Smooth muscle cell (in vitro differentiated cells): ENCODE measurements around the gene CD63. TPM values are rescaled to one million over a fixed set of nuclear protein-coding genes. Genes with fewer than 3 reads are reported as not detected.

Experiments
- DNase-seq: peaks from one replicate; lab custom pipeline; 2025; ENCODE audit not compliant: unreplicated experiment; lab: John Stamatoyannopoulos, UW
- H2AFZ ChIP-seq: fragments of 200-600 bp; sonication (generic); 2 replicates; pipeline ENCODE4 v1.6.0; 2016; ENCODE audit warnings: antibody characterized with exemption, low read depth, mild to moderate bottlenecking
- H3F3A ChIP-seq: fragments of 200-600 bp; sonication (generic); 2 replicates; pipeline ENCODE4 v1.6.0; 2017; ENCODE audit warnings: antibody characterized with exemption, low read depth
- H3K27ac ChIP-seq: fragments of 200-600 bp; sonication (generic); 2 replicates; pipeline ENCODE4 v1.5.1; 2016; ENCODE audit warnings: low read depth, mild to moderate bottlenecking
- H3K27me3 ChIP-seq: fragments of 200-600 bp; sonication (generic); 2 replicates; pipeline ENCODE4 v1.6.1; 2016; ENCODE audit warnings: low read depth, mild to moderate bottlenecking
- H3K36me3 ChIP-seq: fragments of 200-600 bp; sonication (generic); 2 replicates; pipeline ENCODE4 v1.5.1; 2016; ENCODE audit warnings: low read depth
- H3K4me1 ChIP-seq: fragments of 200-600 bp; sonication (generic); 2 replicates; pipeline ENCODE4 v1.5.1; 2016; ENCODE audit warnings: low read depth
- H3K4me2 ChIP-seq: fragments of 200-600 bp; sonication (generic); 2 replicates; pipeline ENCODE4 v1.6.0; 2016; ENCODE audit warnings: mild to moderate bottlenecking
- H3K4me3 ChIP-seq: fragments of 200-600 bp; sonication (generic); 2 replicates; pipeline ENCODE4 v1.5.1; 2016; ENCODE audit warnings: mild to moderate bottlenecking
- H3K79me2 ChIP-seq: fragments of 200-600 bp; sonication (generic); 2 replicates; pipeline ENCODE4 v1.6.0; 2016; ENCODE audit warnings: low read depth, mild to moderate bottlenecking
- H3K9ac ChIP-seq: fragments of 200-600 bp; sonication (generic); 2 replicates; pipeline ENCODE4 v1.6.0; 2016; ENCODE audit warnings: low read depth
- H3K9me3 ChIP-seq: fragments of 200-600 bp; sonication (generic); replicated peaks from 2 replicates; pipeline ENCODE4 v1.5.1; 2016; ENCODE audit warnings: low read depth
- H4K20me1 ChIP-seq: fragments of 200-600 bp; sonication (generic); 2 replicates; pipeline ENCODE4 v1.6.0; 2016; ENCODE audit warnings: low read depth
- WGBS: methylation state at CpG from one replicate; pipeline ENCODE4 v1.1.7; 2016; ENCODE audit warnings: low lambda C conversion rate; 5-methylcytosine and 5-hydroxymethylcytosine counted together
- polyA plus RNA-seq: library from polyadenylated mRNA; unstranded; fragments of >200 nt; fragmentation: Nextera tagmentation; extraction: Ambion mirVana; gene quantifications from 2 replicates; pipeline ENCODE4 v1.2.1, GENCODE V29; 2016
- total RNA-seq: library from RNA; depleted of rRNA; stranded (reverse); fragments of >200 nt; gene quantifications from 2 replicates; pipeline ENCODE4 v1.2.3, GENCODE V29; 2014
- TF ChIP-seq, protein P1 (sequence below): fragments of 200-600 bp; sonication (generic); IDR thresholded peaks from 2 replicates; pipeline ENCODE4 v1.5.1; 2017; ENCODE audit warnings: borderline replicate concordance, mild to moderate bottlenecking, antibody characterized with exemption; ENCODE audit not compliant: insufficient read depth, poor library complexity, severe bottlenecking

The CD63 gene
- total and polyA plus RNA-seq, 2 experiments from 2014 or later, result 1,107 to 2,317 TPM

DNA sequence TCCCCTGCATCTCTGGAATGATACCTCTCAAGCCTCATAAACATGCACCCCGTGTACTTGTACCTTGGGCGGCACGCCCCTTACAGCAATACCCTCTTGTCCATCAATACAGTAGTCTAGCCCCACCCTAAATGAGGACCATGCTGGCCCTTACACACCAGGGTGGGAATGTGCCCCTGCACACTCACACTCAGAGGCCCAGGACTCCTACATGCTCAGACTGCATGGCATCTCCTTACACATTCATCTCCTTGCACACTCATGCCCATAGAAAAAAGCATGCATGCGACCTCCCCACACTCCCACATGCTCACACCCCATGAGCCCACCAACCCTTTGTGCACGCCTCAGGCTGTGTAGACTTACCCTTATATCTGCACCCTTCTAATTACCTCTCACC lies 43.1 kb downstream of the CD63 start:
- WGBS, result 94% methylated on average over 5 of the region's 5 CpGs
- H4K20me1 ChIP-seq, result no peaks in the 10 kb centered on the region
- H3K27ac ChIP-seq, result no peak overlapping the region
- no peaks in the 10 kb centered on the region for H3K36me3 ChIP-seq
- H3K4me1 ChIP-seq, result peaks cover 10% of the 10 kb centered on the region
- no peak for DNase-seq
- H3K27me3 ChIP-seq, result no peaks in the 10 kb centered on the region
- no peaks in the 10 kb centered on the region for H3K9me3 ChIP-seq
- H3K4me2 ChIP-seq, result no peak overlapping the region
- no peak overlapping the region for H3K9ac ChIP-seq
- H2AFZ ChIP-seq, result no peak overlapping the region
- H3K79me2 ChIP-seq, result no peaks in the 10 kb centered on the region
- TF ChIP-seq, protein P1, sequence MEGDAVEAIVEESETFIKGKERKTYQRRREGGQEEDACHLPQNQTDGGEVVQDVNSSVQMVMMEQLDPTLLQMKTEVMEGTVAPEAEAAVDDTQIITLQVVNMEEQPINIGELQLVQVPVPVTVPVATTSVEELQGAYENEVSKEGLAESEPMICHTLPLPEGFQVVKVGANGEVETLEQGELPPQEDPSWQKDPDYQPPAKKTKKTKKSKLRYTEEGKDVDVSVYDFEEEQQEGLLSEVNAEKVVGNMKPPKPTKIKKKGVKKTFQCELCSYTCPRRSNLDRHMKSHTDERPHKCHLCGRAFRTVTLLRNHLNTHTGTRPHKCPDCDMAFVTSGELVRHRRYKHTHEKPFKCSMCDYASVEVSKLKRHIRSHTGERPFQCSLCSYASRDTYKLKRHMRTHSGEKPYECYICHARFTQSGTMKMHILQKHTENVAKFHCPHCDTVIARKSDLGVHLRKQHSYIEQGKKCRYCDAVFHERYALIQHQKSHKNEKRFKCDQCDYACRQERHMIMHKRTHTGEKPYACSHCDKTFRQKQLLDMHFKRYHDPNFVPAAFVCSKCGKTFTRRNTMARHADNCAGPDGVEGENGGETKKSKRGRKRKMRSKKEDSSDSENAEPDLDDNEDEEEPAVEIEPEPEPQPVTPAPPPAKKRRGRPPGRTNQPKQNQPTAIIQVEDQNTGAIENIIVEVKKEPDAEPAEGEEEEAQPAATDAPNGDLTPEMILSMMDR, result no peak
- no peaks in the 10 kb centered on the region for H3F3A ChIP-seq
- no peak overlapping the region for H3K4me3 ChIP-seq

DNA sequence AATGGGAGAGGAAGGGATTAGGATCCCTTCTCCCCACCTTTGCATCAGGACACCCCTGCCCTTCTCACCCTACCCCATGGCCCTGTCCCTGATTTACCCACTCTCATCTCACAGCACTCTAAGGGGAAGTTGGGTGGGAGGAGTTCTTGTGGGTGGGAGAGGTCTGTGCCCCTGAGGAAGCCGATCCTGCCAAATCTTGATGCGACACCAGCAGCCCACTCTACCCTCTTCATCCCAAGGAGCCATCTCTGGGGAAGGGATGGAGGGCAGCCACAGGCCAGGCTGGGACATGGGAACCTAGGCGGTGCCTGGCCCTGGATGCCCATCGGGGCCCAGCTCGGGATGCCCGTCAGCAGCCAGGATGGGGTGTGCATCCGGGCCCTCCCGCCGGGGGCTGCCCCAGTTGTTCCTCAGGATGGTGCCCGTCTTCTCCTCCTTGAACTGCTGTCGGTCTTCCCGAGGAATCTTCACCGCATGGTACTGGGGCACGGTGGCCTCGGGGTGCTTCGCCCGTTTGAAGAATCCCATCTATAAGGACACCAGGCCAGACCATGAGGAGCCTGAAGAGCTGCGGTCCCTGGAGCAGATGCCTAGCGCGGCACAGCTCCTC lies 43.9 kb downstream of the CD63 start:
- no peak overlapping the region for H3K27ac ChIP-seq
- H4K20me1 ChIP-seq, result no peaks in the 10 kb centered on the region
- H3F3A ChIP-seq, result no peaks in the 10 kb centered on the region
- TF ChIP-seq, protein P1, result no peak
- no peak overlapping the region for H3K4me2 ChIP-seq
- H3K27me3 ChIP-seq, result no peaks in the 10 kb centered on the region
- WGBS, result 96% methylated on average over 20 of the region's 20 CpGs
- H3K79me2 ChIP-seq, result no peaks in the 10 kb centered on the region
- no peak for DNase-seq
- no peak overlapping the region for H2AFZ ChIP-seq
- H3K4me1 ChIP-seq, result peaks cover 10% of the 10 kb centered on the region
- H3K9ac ChIP-seq, result no peak overlapping the region
- H3K4me3 ChIP-seq, result no peak overlapping the region
- no peaks in the 10 kb centered on the region for H3K9me3 ChIP-seq
- no peaks in the 10 kb centered on the region for H3K36me3 ChIP-seq

- Histone ChIP-seq H3K27me3 (no peaks in the 10 kb centered on the region), H3F3A (no peaks in the 10 kb centered on the region), H3K27ac (no peak overlapping the region), H4K20me1 (no peaks in the 10 kb centered on the region), H3K79me2 (no peaks in the 10 kb centered on the region), H3K36me3 (no peaks in the 10 kb centered on the region), H3K4me3 (no peak overlapping the region), H3K4me2 (no peak overlapping the region), H2AFZ (no peak overlapping the region), H3K9ac (no peak overlapping the region), H3K4me1 (peaks cover 10% of the 10 kb centered on the region), H3K9me3 (no peaks in the 10 kb centered on the region)
- TF ChIP-seq, protein P1, result no peak
- DNase-seq, result no peak
- WGBS, result 93% methylated on average over 7 of the region's 7 CpGs
These were observed 45.1 kb downstream of the CD63 start for GRCh38 chr12:55683676-55684075.
